Activated CD8-positive, alpha-beta memory T cell treated with anti-CD3 and anti-CD28 coated beads, Interleukin-2, amount 10 ng/mL, durations not matched to agents 7 days and 5 days (primary cell): ENCODE measurements around the gene UNC13A. TPM values are rescaled to one million over a fixed set of nuclear protein-coding genes. Genes with fewer than 3 reads are reported as not detected.

Experiments used
- ATAC-seq: fragments of 150-1000 bp; cut with Tn5 transposase; one replicate; pipeline ENCODE4 v1.10.0; 2021; ENCODE audit warnings: moderate library complexity
- CTCF ChIA-PET: fragments of 350-600 bp; sonication (Branson Sonifier 250); formaldehyde crosslinking; loops from one replicate; lab custom pipeline; 2021; ENCODE audit warnings: antibody characterized with exemption; lab: Charles Lee
- DNase-seq: peaks from one replicate; pipeline ENCODE4 v3.0.0-alpha.2; 2020
- H3K27ac Mint-ChIP-seq: one replicate; pipeline ENCODE4 v1.8.0; 2021; ENCODE audit warnings: mild to moderate bottlenecking, mixed read lengths
- H3K27me3 Mint-ChIP-seq: one replicate; pipeline ENCODE4 v1.8.0; 2021; ENCODE audit warnings: mixed read lengths
- H3K36me3 Mint-ChIP-seq: one replicate; pipeline ENCODE4 v1.8.0; 2021; ENCODE audit warnings: mild to moderate bottlenecking, mixed read lengths
- H3K4me1 Mint-ChIP-seq: one replicate; pipeline ENCODE4 v1.8.0; 2021; ENCODE audit warnings: mixed read lengths
- H3K4me3 Mint-ChIP-seq: one replicate; pipeline ENCODE4 v1.8.0; 2021; ENCODE audit warnings: mild to moderate bottlenecking, moderate library complexity, mixed read lengths
- H3K9me3 Mint-ChIP-seq: one replicate; pipeline ENCODE4 v1.8.0; 2022; ENCODE audit warnings: low read depth, mixed read lengths
- total RNA-seq, 2 experiments: library from RNA; stranded (reverse); gene quantifications; one replicate each; pipeline ENCODE4 v1.2.3, GENCODE V29; 2021

The UNC13A gene
- total RNA-seq, 2 experiments from 2014 or later = 0.02 to 0.18 TPM

DNA sequence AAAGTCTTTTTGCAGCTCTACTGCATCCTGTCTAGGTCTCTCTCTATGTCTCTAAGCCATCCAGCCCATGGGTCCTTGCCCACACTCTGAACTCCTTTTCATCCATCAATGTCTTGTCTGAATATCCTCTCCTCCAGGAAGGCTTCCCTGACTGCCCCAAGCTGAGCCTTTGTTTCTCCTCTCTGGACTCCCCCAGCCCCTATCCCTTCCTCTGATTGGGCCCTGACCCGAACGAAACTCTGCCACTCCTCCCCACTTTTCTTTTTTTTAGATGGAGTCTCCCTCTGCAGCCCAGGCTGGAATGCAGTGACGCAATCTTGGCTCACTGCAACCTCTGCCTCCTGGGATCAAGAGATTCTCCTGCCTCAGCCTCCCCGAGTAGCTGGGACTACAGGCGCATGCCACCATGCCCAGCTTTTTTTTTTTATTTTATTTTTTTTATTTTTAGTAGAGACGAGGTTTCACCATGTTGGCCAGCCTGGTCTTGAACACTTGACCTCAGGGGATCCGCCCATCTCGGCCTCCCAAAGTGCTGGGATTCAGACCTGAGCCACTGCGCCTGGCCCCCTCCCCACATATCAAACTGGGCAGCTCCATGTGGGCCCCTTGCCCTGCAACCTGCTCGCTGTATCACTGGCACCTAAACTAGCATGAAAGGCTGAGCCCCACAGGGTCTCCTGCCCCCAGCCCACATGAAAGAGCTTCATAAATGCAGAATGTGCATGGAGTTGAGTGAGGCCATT is 870 bp upstream of the UNC13A start:
- Mint-ChIP-seq H3K27me3 (peaks cover 60% of the 10 kb centered on the region), H3K27ac (no peak overlapping the region), H3K4me1 (peaks cover 6% of the 10 kb centered on the region), H3K9me3 (no peaks in the 10 kb centered on the region), H3K4me3 (no peak overlapping the region), H3K36me3 (peaks cover 2% of the 10 kb centered on the region)
- CTCF ChIA-PET = interaction anchor here (0.6 kb wide), 1 partner anchor 235 kb away, joined by 3 read pairs; no protein-coding TSS in a partner anchor
- no peak for DNase-seq
- no peak for ATAC-seq

DNA sequence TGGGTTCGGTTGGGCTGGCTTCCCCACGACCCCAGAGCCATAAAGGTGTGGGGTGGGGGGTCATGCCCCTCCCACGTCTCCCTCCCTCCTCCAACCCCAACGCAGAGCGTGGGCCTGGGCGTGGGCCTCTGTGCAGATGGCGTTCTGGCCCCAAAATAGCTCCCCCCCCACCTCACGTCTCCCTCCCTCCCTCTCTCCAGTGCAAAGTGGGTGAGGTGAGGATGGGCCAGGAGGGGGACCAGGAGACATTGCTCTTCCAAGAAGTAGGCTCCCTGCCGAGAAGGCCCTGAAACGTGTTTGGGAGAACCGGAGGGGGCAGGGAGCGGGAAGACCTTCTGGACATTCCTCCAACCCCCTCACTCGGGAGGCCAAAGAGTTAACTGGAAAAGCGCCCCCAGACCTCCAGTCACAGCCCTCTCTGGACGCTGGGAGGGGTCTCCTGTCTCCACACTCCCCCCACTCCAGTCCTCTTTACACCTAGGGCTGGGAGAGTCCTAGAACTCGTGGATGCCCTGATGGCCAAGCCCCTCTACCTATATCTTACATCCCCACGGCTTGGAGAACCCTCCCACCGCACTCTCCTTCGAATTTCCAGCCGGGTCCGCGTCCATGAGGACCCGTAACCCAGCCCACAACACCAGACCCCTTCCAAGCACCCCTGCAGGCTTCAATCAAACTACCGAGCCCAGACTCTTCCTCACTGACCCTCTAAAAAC is 855 bp downstream of the UNC13A start:
- Mint-ChIP-seq H3K27me3 (peaks cover 58% of the 10 kb centered on the region), H3K27ac (no peak overlapping the region), H3K4me3 (no peak overlapping the region), H3K9me3 (no peaks in the 10 kb centered on the region), H3K36me3 (peaks cover 2% of the 10 kb centered on the region), H3K4me1 (peaks cover 6% of the 10 kb centered on the region)
- DNase-seq (no peak), ATAC-seq (no peak)
- CTCF ChIA-PET = no interaction called here

DNA sequence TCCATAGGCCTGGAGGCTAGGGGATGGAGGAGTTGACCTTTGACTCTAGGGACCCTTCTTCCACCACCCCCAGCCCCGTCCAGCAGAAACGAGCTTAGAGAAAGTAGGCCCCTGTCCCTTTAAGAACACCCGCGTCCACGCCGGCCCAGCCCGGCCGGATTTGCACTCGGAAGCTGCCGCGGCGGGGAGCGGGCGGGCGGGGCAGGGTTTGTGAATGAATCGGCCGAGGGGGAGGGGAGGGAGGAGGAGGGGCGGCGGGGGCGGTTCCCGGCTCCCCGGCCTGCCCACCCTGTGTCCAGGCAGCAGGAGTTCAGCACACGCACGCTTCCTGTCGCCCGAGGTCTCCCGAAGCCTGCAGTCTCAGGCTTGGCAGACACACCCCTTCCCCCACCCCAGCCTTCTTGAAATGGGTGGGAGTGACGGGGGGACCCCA is 1.5 kb downstream of the UNC13A start:
- Mint-ChIP-seq H3K27ac (no peak overlapping the region), H3K27me3 (peaks cover 58% of the 10 kb centered on the region), H3K9me3 (no peaks in the 10 kb centered on the region), H3K4me3 (no peak overlapping the region), H3K4me1 (peaks cover 6% of the 10 kb centered on the region), H3K36me3 (peaks cover 2% of the 10 kb centered on the region)
- DNase-seq (no peak), ATAC-seq (no peak)
- CTCF ChIA-PET = no interaction called here

DNA sequence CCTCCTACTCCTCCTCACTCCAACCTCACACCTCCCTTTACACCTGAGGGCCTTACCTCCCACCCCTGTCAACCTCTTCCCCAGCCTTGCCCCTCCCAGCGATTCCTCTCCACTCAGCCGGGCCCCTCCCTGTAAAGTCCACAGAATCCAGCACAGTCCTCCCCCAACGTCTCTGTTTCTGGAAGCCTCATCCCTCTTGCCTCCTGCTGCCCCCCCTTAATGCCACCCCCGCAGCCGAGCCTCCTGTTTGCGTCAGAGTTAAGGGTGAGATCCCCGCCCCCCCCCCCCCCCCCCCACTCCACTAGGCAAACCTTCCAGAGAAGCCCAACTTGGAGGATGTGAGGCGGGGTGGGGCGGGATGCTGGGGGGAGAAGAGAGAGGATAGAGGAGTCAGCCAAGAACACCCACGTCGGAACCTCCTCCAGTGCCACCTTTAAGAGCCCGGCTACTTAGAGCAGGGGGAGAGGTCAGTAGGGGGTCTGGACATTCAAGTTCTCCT is 2.1 kb downstream of the UNC13A start:
- CTCF ChIA-PET = no interaction called here
- H3K36me3 Mint-ChIP-seq = peaks cover 2% of the 10 kb centered on the region
- peaks cover 6% of the 10 kb centered on the region for H3K4me1 Mint-ChIP-seq
- no peaks in the 10 kb centered on the region for H3K9me3 Mint-ChIP-seq
- DNase-seq = no peak
- ATAC-seq = no peak
- no peak overlapping the region for H3K4me3 Mint-ChIP-seq
- H3K27me3 Mint-ChIP-seq = peaks cover 62% of the 10 kb centered on the region
- no peak overlapping the region for H3K27ac Mint-ChIP-seq

DNA sequence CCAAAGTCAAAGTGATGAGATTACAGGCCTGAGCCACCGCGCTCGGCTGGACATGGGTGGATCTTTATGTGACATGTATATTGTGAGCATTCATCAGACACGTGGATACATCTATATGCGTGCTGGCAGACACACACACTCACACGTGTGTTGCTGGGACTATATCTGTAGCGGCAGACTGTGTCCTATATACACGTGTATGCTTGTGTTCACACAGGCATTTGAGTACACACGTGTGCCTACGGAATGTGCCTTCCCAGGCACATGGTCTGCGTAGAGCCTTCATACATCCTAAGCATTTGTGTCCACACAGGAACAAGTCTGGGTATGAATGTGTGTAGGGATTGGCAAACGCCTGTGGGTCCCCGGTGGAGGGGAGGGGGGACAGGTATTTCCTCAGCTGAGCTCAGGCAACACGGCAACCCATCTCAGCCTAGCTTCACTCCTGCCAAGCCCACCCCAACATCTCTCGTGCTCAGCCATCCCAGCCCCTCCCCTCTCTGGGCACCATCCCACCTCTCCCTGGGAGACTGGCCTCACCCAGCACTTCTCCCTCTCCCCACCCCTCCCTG is 2.6 kb downstream of the UNC13A start:
- Mint-ChIP-seq H3K9me3 (no peaks in the 10 kb centered on the region), H3K4me3 (no peak overlapping the region), H3K27ac (no peak overlapping the region), H3K27me3 (peaks cover 64% of the 10 kb centered on the region), H3K36me3 (peaks cover 2% of the 10 kb centered on the region), H3K4me1 (peaks cover 8% of the 10 kb centered on the region)
- DNase-seq (no peak), ATAC-seq (no peak)
- CTCF ChIA-PET = no interaction called here

DNA sequence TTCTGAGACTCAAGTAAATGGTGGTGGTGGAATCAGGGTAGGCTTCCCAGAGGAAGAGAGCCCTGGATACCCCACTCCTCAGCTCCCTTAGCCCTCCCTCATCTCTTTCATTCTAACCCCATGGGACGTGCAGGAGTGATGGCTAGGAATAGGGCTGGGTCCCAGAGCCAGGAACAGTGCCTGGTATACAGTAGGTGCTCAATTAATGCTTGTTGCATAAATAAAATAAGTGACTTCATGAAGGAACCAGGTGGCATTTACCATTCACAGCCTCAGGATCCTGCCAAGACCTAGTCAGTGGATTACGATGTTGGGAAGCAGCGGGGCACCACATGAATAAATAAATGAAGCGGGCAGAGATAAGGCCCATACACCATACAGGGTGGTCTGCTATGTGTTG is 3.9 kb downstream of the UNC13A start:
- CTCF ChIA-PET = no interaction called here
- Mint-ChIP-seq H3K4me1 (peaks cover 14% of the 10 kb centered on the region), H3K4me3 (no peak overlapping the region)

DNA sequence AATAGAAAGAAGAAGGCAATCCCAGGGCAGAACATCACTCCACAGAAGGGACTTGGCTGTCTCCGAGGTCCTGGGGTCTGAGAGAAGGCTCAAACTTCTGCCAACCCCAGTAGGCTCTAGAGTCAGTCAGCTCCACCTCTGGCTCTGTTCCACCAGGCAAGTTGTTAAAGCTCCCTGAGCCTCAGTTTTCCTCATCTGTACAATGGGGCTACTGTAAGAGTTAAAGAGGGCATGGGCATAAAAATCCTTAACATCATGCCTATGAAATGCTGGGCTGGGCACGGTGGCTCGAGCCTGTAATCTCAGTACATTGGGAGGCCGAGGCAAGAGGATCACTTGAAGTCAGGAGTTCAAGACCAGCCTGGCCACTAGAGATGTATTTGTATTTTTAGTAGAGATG is 5.1 kb downstream of the UNC13A start:
- DNase-seq (no peak), ATAC-seq (no peak)
- Mint-ChIP-seq H3K27ac (no peak overlapping the region), H3K27me3 (peaks cover 65% of the 10 kb centered on the region), H3K36me3 (no peaks in the 10 kb centered on the region), H3K9me3 (no peaks in the 10 kb centered on the region), H3K4me3 (no peak overlapping the region), H3K4me1 (peaks cover 11% of the 10 kb centered on the region)
- CTCF ChIA-PET = no interaction called here

More for the DNA sequence above, 3.9 kb downstream of the UNC13A start:
- ATAC-seq (no peak), DNase-seq (no peak)
- Mint-ChIP-seq H3K36me3 (peaks cover 2% of the 10 kb centered on the region), H3K27ac (no peak overlapping the region), H3K9me3 (no peaks in the 10 kb centered on the region), H3K27me3 (peaks cover 67% of the 10 kb centered on the region)

DNA sequence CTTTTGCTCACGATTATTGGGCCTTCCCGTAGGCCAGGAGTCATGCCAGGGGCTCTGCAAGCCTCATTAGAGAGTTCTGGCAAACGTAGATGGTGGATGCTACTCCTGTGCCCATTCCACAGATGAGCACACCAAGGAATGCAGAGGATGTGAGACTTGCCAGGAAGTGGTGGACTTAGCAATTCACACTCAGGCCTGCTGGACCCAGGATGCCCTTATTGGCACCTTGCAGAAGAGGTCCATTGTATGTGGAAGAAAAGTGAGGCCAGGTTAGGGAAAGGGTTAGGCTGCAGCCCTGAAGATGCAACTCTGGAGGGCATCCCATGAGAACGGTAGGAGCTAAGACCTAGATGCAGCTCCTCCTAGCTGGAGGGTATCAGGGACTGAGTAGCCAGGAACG is 5.9 kb downstream of the UNC13A start:
- DNase-seq = no peak
- CTCF ChIA-PET = no interaction called here
- no peak overlapping the region for H3K4me3 Mint-ChIP-seq
- H3K36me3 Mint-ChIP-seq = no peaks in the 10 kb centered on the region
- ATAC-seq = no peak
- no peaks in the 10 kb centered on the region for H3K9me3 Mint-ChIP-seq
- peaks cover 8% of the 10 kb centered on the region for H3K4me1 Mint-ChIP-seq
- H3K27ac Mint-ChIP-seq = no peak overlapping the region
- peaks cover 64% of the 10 kb centered on the region for H3K27me3 Mint-ChIP-seq

DNA sequence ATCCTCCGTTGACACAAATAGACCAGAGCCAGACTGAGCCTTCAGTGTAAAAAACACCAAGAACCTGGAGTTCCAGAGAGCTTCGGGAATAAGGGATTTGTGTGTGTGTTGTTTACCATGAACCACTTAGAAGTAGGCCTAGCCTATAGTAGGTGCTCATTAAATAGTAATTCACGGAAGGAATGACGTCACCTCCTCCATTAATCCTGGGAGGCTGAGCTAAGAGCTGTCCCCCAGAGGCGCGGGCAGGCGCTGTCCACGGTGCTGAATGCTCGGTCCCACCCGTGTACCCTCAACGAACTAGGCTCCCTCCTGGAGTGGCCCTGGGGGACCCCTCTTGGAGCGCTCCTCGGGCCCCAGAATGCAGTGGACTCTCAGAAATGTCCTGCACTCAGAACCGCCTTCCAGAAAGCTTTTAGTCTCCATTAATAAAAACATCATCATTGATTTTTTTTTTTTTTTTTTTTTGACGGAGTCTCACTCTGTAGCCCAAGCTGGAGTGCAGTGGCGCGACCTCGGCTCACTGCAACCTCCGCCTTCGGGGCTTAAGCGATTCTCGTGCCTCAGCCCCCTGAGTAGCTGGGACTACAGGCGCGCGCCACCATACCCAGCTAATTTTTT is 6.5 kb downstream of the UNC13A start:
- Mint-ChIP-seq H3K9me3 (no peaks in the 10 kb centered on the region), H3K4me3 (no peak overlapping the region), H3K36me3 (no peaks in the 10 kb centered on the region), H3K4me1 (peaks cover 8% of the 10 kb centered on the region), H3K27me3 (peaks cover 61% of the 10 kb centered on the region), H3K27ac (no peak overlapping the region)
- ATAC-seq (peak; percentile 38), DNase-seq (peak; percentile 65)
- CTCF ChIA-PET = interaction anchor here (0.7 kb wide), 1 partner anchor 17 kb away, joined by 3 read pairs; no protein-coding TSS in a partner anchor

DNA sequence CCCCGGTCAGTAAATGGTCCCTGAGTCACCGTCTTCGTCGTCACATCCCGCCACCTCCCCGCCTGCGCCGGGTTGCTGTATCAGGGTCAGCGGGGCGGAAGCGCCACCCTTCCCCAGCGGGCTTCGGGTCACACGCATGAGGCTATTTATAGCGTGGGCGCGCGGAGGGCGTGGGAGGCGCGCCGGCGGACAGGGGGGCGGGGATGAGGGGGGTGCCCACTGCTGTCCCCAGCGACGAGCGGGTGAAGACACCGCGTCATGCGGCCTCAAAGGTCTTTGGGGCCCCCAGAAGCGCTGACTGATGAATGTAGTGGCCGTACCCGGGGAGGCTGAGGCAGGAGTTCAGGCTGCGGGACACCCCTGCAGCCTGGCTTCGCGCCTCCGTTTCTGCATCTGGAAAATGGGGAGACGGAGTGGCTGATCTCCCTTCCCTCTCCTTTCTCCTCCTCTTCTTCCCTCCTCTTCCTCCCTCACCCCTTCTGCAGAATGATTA is 7.9 kb downstream of the UNC13A start:
- H3K27me3 Mint-ChIP-seq = peaks cover 53% of the 10 kb centered on the region
- H3K4me1 Mint-ChIP-seq = peaks cover 8% of the 10 kb centered on the region
- ATAC-seq (peak; percentile 90), DNase-seq (peak; percentile 82)
- CTCF ChIA-PET = no interaction called here
- no peaks in the 10 kb centered on the region for H3K36me3 Mint-ChIP-seq
- H3K27ac Mint-ChIP-seq = no peak overlapping the region
- peak overlapping the region; percentile 11 for H3K4me3 Mint-ChIP-seq
- H3K9me3 Mint-ChIP-seq = no peaks in the 10 kb centered on the region

DNA sequence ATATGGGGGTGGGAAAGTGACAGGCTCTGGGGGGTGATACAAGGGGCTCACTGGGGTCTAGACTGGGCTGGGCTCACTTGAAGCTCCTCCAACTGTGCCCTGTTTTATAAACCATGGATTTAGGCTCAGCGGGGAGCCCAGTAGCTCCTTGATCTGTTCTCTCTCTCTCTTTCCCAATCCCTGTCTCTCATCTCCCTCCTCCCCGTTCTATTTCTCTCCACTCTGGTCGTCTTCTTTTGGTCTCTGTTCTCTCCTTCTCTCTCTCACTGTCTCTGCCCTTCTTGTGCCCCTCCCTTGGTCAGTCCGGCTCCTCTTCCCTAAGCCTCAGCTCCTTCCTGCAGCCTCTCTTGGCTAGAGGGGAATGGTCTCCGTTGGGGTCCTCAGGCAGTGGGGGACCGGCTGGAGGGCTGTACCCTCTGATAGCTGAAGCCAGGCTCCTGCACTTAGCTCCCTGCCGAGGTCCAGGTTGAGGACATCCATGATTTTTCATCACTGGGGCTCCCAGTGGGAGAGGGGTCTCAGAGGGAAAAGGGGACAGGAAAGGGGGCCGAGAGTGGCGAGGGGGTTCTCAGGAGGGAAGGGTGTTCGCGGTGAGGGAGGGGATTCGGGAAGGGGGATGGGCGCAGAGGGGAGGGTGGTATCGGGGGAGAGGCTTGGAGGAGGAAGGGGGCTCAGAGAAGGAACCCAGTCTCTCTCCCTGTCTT is 8.5 kb downstream of the UNC13A start:
- ATAC-seq (no peak), DNase-seq (no peak)
- CTCF ChIA-PET = interaction anchor here (0.6 kb wide), 1 partner anchor 11 kb away, joined by 3 read pairs; no protein-coding TSS in a partner anchor
- peaks cover 48% of the 10 kb centered on the region for H3K27me3 Mint-ChIP-seq
- H3K4me3 Mint-ChIP-seq = no peak overlapping the region
- no peaks in the 10 kb centered on the region for H3K36me3 Mint-ChIP-seq
- peaks cover 8% of the 10 kb centered on the region for H3K4me1 Mint-ChIP-seq
- H3K27ac Mint-ChIP-seq = no peak overlapping the region
- H3K9me3 Mint-ChIP-seq = no peaks in the 10 kb centered on the region

DNA sequence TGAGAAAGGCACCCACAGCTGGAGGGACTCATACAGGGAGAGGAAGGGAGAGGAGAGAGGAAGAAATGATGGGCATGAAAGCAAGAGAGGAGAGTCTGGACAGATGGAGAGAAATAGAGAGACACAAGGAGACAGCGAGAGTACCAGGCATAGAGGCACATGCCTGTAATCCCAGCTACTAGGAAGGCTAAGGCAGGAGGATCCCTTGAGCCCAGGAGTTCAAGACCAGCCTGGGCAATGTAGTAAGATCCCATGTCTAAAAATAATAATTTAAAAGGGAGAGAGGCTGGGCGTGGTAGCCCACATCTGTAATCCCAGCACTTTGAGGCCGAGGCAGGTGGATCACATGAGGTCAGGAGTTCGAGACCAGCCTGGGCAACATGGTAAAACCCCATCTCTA is 9.3 kb downstream of the UNC13A start:
- H3K36me3 Mint-ChIP-seq = no peaks in the 10 kb centered on the region
- H3K27me3 Mint-ChIP-seq = peaks cover 42% of the 10 kb centered on the region
- H3K9me3 Mint-ChIP-seq = no peaks in the 10 kb centered on the region
- no peak overlapping the region for H3K4me3 Mint-ChIP-seq
- ATAC-seq (no peak), DNase-seq (no peak)
- H3K4me1 Mint-ChIP-seq = peaks cover 8% of the 10 kb centered on the region
- CTCF ChIA-PET = no interaction called here
- no peak overlapping the region for H3K27ac Mint-ChIP-seq
